HG02678 (cell line): ENCODE measurements around the gene TMEM232.

Source experiments
- ATAC-seq: cut with Tn5 transposase; IDR thresholded peaks from one replicate; pipeline ENCODE4 v1.9.1; 2021; ENCODE audit warnings: mild to moderate bottlenecking, moderate library complexity; ENCODE audit not compliant: unreplicated experiment

Gene TMEM232

GRCh38 chr5:110634475-110634874, 92.0 kb downstream of the TMEM232 start:
- no peak for ATAC-seq

- no peak for ATAC-seq
These were observed 95.2 kb downstream of the TMEM232 start for GRCh38 chr5:110631236-110631635.

GRCh38 chr5:110630350-110630749, 96.1 kb downstream of the TMEM232 start:
- ATAC-seq = no peak

DNA sequence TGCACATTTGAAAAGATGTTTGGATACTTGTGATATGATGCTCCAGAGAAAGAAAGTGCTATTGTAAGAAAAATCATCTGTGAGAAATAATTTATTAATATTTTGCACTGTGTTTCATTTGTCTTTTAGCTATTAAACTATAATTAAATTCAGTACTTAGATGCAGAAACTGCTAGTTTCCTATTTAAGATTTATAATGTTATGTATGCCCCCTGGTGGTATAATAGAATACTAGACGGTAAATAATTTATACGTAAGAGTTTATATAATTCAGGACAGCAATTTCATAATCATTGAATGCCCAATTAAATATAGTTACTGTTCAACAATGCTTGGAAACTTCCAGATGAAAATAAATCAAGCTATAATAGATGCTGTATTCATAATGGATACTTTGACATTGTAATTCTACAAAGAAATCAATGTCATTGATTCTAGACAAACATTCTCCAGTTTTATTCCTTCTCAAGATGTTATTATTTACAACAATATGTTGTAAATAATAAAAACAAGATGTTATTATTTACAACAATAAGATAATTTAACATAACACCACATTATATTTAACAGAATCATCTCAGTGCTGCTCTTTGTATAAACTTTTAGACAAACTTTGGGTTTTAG, 101.0 kb downstream of the TMEM232 start:
- no peak for ATAC-seq

DNA sequence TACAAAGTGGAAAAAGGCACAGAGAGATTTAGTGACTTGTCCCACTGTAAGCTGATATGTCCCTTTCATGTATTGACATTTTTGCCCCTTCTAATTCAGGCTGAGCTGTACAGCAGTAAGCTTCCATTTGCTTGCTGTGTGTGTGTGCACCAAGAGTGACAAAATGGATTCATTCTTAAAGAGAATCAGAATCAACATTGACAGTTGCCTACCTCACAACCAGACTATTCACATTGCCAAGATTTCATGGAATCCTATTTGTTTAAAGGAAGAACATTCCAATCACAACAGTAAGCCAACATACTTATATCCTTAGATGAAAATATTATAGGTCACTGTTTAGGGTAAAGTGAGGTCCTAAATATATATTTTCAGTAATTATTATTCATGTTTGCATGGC, 102.6 kb downstream of the TMEM232 start:
- no peak for ATAC-seq

DNA sequence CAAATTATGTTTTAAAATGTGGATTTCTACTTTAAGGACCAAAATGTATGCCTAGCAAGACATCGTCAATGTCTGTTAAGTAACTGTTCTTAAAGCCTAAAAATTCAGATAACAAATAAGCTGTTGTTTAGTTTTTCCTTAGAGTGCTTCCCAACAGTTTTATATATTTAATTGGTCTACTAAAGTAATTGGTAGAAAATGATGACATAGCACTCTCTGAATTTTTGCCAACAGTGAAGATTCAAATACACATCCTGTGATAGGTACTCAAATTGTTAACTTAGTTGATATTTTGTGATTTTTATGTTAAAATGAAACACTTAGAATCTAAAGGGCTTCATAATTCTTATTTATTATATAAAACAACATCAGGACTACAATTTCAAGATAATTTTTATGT, 107.5 kb downstream of the TMEM232 start:
- no peak for ATAC-seq

- no peak for ATAC-seq
These were observed 110.5 kb downstream of the TMEM232 start for GRCh38 chr5:110616009-110616408.

DNA sequence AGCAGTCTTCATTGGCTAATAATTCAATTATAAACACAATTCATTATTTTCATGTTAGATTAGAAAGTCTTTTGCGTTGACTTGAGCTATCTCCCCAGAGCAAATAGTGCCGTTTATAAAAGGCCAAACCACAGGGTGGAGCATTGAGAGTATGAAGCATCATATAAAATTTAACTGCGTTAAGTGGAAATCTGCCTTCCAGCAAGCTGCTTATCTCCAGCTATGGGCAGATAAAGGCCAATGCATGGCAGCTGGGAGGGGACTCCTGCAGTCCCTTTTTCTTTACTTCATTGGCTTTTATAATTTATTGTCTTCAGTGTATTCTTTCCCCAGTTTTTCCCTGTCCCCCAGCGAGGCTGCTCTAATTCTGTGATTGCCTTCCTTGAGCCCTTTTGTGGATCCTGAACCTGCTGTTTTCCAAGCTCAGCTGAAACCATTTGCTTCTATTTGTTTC, 113.7 kb downstream of the TMEM232 start:
- no peak for ATAC-seq

GRCh38 chr5:110611817-110612216, 114.7 kb downstream of the TMEM232 start:
- no peak for ATAC-seq

DNA sequence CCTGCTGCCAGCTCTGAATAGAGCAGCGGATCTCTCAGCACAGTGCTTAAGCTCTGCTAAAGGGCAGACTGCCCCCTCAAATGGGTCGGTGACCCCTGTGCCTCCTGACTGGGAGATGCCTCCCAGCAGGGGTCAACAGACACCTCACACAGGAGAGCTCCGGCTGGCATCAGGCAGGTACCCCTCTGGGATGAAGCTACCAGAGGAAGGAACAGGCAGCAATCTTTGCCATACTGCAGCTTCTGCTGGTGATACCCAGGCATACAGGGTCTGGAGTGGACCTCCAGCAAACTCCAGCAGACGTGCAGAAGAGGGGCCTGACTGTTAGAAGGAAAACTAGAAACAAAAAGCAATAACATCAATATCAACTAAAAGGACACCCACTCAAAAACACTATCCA, 131.6 kb downstream of the TMEM232 start:
- no peak for ATAC-seq

DNA sequence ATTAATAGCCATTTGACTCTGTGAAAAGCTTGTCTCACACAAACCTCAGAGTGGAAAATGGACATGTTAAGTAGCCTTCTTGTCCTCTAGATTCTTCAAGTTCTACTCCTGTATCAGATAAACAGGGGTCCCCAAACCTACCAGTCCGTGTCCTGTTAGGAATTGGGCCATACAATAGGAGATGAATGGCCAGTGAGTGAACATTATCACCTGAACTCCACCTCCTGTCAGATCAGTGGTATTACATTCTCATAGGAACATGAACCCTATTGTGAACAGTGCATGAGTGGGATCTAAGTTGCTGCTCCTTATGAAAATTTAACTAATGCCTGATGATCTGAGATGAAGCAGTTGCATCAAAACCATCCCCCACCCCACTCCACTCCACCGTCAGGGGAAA, 136.3 kb downstream of the TMEM232 start:
- peak; percentile 72 for ATAC-seq

- ATAC-seq = no peak
These were observed 138.0 kb downstream of the TMEM232 start for GRCh38 chr5:110588286-110588980.

DNA sequence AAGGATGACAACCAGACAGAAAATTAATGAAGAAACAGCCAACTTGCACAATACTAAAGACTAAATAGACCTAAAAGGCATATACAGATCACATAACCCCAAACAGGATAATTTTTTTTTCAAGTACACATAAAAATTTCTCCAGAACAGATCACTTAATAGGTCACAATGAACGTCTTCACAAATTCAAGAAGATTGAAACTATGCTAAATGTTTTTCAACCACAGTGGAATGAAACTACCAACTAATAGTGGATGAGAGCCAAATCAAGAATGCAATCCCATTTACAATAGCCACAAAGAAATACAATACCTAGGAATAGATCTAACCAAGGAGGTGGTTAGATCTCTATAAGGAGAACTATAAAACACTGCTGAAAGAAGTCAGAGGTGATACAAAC, 145.8 kb downstream of the TMEM232 start:
- ATAC-seq = no peak

GRCh38 chr5:110572729-110573128, 153.7 kb downstream of the TMEM232 start:
- ATAC-seq = no peak

- ATAC-seq = no peak
These were observed 164.3 kb downstream of the TMEM232 start for GRCh38 chr5:110562191-110562590.

GRCh38 chr5:110561510-110561909, 165.0 kb downstream of the TMEM232 start:
- ATAC-seq = no peak

- ATAC-seq = no peak
These were observed 177.2 kb downstream of the TMEM232 start for GRCh38 chr5:110549301-110549700.

- ATAC-seq = no peak
These were observed 178.3 kb downstream of the TMEM232 start for GRCh38 chr5:110548171-110548570.

DNA sequence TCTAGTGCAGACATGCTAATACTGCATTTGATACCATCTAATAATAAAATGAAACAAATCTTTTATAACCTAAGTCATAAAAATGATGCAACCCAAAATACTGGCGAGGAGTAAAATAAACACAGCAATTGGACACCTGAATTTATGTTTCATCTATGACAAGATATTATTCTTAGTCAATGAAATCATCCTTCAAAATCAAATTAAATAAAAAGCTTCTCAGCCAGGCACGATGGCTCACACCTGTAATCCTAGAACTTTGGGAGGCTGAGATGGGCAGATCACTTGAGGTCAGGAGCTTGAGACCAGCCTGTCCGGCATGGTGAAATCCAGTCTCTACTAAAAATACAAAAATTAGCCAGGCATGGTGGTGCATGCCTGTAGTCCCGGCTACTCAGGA, 179.0 kb downstream of the TMEM232 start:
- ATAC-seq = no peak

DNA sequence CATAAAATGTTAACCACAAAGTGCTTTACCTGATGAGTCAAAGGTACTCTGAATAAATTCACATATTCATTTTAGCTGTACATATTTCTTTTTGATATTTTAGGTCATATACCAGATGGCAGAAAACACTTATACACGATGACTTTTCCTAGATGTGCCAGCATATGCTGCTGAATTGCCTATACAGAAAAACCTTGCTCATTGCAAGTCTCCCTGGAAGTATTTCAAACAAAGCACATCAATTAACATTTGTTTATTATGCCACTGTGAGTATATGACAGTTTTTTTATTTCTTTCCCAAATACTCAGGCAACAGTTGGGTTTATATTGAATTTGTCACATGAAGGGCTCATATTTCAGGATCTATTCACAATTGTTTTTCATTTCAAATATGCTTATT, 180.8 kb downstream of the TMEM232 start:
- ATAC-seq = no peak

- no peak for ATAC-seq
These were observed 181.9 kb downstream of the TMEM232 start for GRCh38 chr5:110544603-110545002.

DNA sequence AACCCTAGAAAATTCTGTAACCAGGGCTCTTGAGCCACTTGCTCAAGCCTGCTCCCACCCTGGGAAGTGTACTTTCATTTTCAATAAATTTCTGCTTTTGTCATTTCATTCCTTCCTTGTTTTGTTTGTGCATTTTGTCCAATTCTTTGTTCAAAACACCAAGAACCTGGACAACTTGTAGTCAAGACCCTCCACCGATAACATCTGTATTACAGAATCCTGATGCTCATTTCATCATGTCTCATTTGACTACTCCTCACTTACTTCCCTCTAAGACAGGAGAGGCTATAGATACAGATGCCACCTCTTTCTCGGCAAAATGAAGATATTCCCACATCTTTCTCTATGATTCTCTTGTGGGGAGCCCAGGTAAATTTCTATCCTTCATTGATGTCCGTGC, 183.5 kb downstream of the TMEM232 start:
- ATAC-seq = no peak
